ENCODE measurements around the gene HIVEP3.

GRCh38 chr1:41868241-41868998, 50.3 kb downstream of the HIVEP3 start:
- TF ChIP-seq CTCF (IDR thresholded peaks at IDR 0.05; ENCODE audit: low read length) (peak; percentile 68), EZH2 (IDR thresholded peaks at IDR 0.05; ENCODE audit: borderline replicate concordance, low read length) (no peak)

Data from OCI-LY1 (cell line).